ENCODE measurements around the gene GFRA1.

GFRA1 gene

GRCh38 chr10:116259638-116260037 lies 13.4 kb downstream of the GFRA1 start:
- TF ChIP-seq CTCF (IDR thresholded peaks at IDR 0.05), result no peak

GRCh38 chr10:116257785-116258184 lies 15.2 kb downstream of the GFRA1 start:
- no peak for TF ChIP-seq CTCF (IDR thresholded peaks at IDR 0.05)

- no peak for TF ChIP-seq CTCF (IDR thresholded peaks at IDR 0.05)
Measured at GRCh38 chr10:116256752-116257259, 16.2 kb downstream of the GFRA1 start.

- TF ChIP-seq CTCF (IDR thresholded peaks at IDR 0.05), result no peak
Measured at GRCh38 chr10:116255886-116256751, 16.9 kb downstream of the GFRA1 start.

GRCh38 chr10:116254422-116255155 lies 18.4 kb downstream of the GFRA1 start:
- no peak for TF ChIP-seq CTCF (IDR thresholded peaks at IDR 0.05)

GRCh38 chr10:116253716-116254115 lies 19.3 kb downstream of the GFRA1 start:
- no peak for TF ChIP-seq CTCF (IDR thresholded peaks at IDR 0.05)

- TF ChIP-seq CTCF (IDR thresholded peaks at IDR 0.05), result no peak
Measured at GRCh38 chr10:116251602-116252395, 21.2 kb downstream of the GFRA1 start.

All from LNCAP (cell line).